ENCODE measurements around the gene NTRK1.

NTRK1 gene

GRCh38 chr1:156860628-156861423 is at the start of gene NTRK1:
TSS of gene NTRK1 (plus strand) at chr1:156860865. CDS start at chr1:156860935, 70 bp downstream.
- no peak for DNase-seq

- DNase-seq, result no peak
Measured at GRCh38 chr1:156811168-156811567, 49.5 kb upstream of the NTRK1 start.

GRCh38 chr1:156812293-156812990 is 48.2 kb upstream of the NTRK1 start:
- no peak for DNase-seq

GRCh38 chr1:156813298-156813697 is 47.4 kb upstream of the NTRK1 start:
- no peak for DNase-seq

- DNase-seq, result peak; percentile 52 to 54
Measured at GRCh38 chr1:156813750-156814570, 46.7 kb upstream of the NTRK1 start.

GRCh38 chr1:156814571-156815260 is 45.9 kb upstream of the NTRK1 start:
- DNase-seq, result no peak

- DNase-seq, result no peak
Measured at GRCh38 chr1:156815307-156815826, 45.3 kb upstream of the NTRK1 start.

- no peak for DNase-seq
Measured at GRCh38 chr1:156815961-156816422, 44.7 kb upstream of the NTRK1 start.

GRCh38 chr1:156816561-156817328 is 43.9 kb upstream of the NTRK1 start, which contains the start of gene SH2D2A:
TSS of gene SH2D2A (minus strand) at chr1:156816848. CDS start at chr1:156816708, 140 bp downstream.
- no peak for DNase-seq

GRCh38 chr1:156821801-156822200 is 38.9 kb upstream of the NTRK1 start:
- no peak for DNase-seq

- DNase-seq, result no peak
Measured at GRCh38 chr1:156822680-156823079, 38.0 kb upstream of the NTRK1 start.

- no peak for DNase-seq
Measured at GRCh38 chr1:156823210-156823790, 37.4 kb upstream of the NTRK1 start.

GRCh38 chr1:156826630-156827029 is 34.0 kb upstream of the NTRK1 start:
- DNase-seq, result no peak

- no peak for DNase-seq
Measured at GRCh38 chr1:156828400-156829124, 32.1 kb upstream of the NTRK1 start.

GRCh38 chr1:156832434-156832833 is 28.2 kb upstream of the NTRK1 start:
- no peak for DNase-seq

- no peak for DNase-seq
Measured at GRCh38 chr1:156833603-156834002, 27.1 kb upstream of the NTRK1 start.

GRCh38 chr1:156834322-156834721 is 26.3 kb upstream of the NTRK1 start:
- DNase-seq, result no peak

- no peak for DNase-seq
Measured at GRCh38 chr1:156836041-156836654, 24.5 kb upstream of the NTRK1 start.

- DNase-seq, result no peak
Measured at GRCh38 chr1:156836892-156837291, 23.8 kb upstream of the NTRK1 start.

GRCh38 chr1:156838972-156839371 is 21.7 kb upstream of the NTRK1 start:
- peak in 1 of 2 donors; percentile 65 for DNase-seq
